Measurements from ENCODE around the gene DIDO1.

DNA sequence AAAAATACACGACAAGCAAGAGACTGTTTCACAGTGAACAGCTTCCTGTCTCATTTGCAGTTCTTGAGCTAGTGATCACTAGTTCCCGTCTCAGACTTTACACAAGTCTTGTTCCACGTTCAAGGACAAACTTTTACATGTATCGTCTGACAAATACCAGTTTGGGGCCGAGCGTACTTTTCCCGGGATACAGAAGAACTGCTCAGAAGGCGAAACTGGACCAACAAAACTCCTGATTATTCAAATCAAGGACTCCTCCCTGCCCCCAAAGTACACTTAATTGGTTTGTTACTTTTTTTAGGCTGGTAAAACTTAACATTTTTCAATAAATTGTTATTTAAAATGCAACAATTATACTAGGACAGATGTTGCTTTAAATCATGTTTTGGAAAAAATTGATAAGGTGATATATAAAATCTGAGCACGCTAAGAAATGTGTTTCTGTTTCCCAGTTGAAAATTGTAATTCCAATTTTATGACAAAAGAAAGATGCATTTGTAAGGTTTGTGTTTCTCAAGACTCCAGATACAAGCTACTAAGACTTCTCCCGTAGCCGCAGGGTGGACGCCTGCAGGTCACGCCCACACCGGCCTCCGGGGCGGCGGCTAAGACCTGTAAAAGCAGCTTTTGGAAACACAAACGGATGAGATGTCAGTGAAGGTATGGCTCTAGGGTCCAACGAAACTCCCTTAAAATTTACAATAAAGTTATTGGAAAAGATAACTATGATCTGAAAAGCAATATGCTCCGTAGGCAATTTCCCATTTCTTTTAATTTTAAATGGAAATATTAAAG is 47.9 kb downstream of the DIDO1 start:
- TF ChIP-seq POLR2A (IDR thresholded peaks at IDR 0.05), result no peak
- TF ChIP-seq, protein P1, sequence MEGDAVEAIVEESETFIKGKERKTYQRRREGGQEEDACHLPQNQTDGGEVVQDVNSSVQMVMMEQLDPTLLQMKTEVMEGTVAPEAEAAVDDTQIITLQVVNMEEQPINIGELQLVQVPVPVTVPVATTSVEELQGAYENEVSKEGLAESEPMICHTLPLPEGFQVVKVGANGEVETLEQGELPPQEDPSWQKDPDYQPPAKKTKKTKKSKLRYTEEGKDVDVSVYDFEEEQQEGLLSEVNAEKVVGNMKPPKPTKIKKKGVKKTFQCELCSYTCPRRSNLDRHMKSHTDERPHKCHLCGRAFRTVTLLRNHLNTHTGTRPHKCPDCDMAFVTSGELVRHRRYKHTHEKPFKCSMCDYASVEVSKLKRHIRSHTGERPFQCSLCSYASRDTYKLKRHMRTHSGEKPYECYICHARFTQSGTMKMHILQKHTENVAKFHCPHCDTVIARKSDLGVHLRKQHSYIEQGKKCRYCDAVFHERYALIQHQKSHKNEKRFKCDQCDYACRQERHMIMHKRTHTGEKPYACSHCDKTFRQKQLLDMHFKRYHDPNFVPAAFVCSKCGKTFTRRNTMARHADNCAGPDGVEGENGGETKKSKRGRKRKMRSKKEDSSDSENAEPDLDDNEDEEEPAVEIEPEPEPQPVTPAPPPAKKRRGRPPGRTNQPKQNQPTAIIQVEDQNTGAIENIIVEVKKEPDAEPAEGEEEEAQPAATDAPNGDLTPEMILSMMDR (IDR thresholded peaks at IDR 0.05 in 4 of 5, conservative IDR thresholded peaks at IDR 0.05 in 1 of 5), result no peak

All from gastrocnemius medialis (tissue), 4 donors.